Liver (tissue), 3 donors: ENCODE data around the gene TTC12.

Experiments
- EGR1 ChIP-seq, 2 donors: IDR thresholded peaks; 2 replicates each; pipeline ENCODE4 v1.6.1; 2016 to 2018; ENCODE audit warnings: antibody characterized with exemption in 2 of 2, low read depth in 2 of 2
- FOXA1 ChIP-seq: IDR thresholded peaks from 2 replicates; pipeline ENCODE4 v1.6.1; 2016; ENCODE audit warnings: antibody characterized with exemption
- GABPA ChIP-seq, 2 donors: IDR thresholded peaks in 1 of 2; conservative IDR thresholded peaks in 1 of 2; 2 replicates each; pipeline ENCODE4 v1.6.1; 2016; ENCODE audit warnings: antibody characterized with exemption in 2 of 2, mild to moderate bottlenecking in 1 of 2, moderate library complexity in 1 of 2
- HNF4A ChIP-seq, 2 donors: conservative IDR thresholded peaks; 2 replicates each; pipeline ENCODE4 v1.6.1; 2016; ENCODE audit warnings: antibody characterized with exemption in 2 of 2, mild to moderate bottlenecking in 2 of 2
- HNF4G ChIP-seq: IDR thresholded peaks from 2 replicates; pipeline ENCODE4 v1.6.1; 2016; ENCODE audit warnings: antibody characterized with exemption
- JUND ChIP-seq, 2 donors: IDR thresholded peaks; 2 replicates each; pipeline ENCODE4 v1.6.1; 2016; ENCODE audit warnings: antibody characterized with exemption in 2 of 2
- RAD21 ChIP-seq, 2 donors: IDR thresholded peaks; 2 replicates each; pipeline ENCODE4 v1.6.1; 2016; ENCODE audit warnings: antibody characterized with exemption in 2 of 2, mild to moderate bottlenecking in 2 of 2
- YY1 ChIP-seq: IDR thresholded peaks from 2 replicates; pipeline ENCODE4 v1.6.1; 2016; ENCODE audit warnings: antibody characterized with exemption, mild to moderate bottlenecking
- TF ChIP-seq, protein P1 (sequence below): fragments of 150-350 bp; IDR thresholded peaks from 2 replicates; pipeline ENCODE4 v1.5.1; 2017; ENCODE audit warnings: improper control_type of control experiment, low read depth, low read length; ENCODE audit not compliant: missing input control
- TF ChIP-seq, protein P2 (sequence below): IDR thresholded peaks from 2 replicates; pipeline ENCODE4 v1.6.1; 2016; ENCODE audit warnings: antibody characterized with exemption
- TF ChIP-seq, protein P3 (sequence below): IDR thresholded peaks from 2 replicates; pipeline ENCODE4 v1.6.1; 2016; ENCODE audit warnings: antibody characterized with exemption, mild to moderate bottlenecking
- TF ChIP-seq, protein P4 (sequence below): IDR thresholded peaks from 2 replicates; pipeline ENCODE4 v1.6.1; 2016; ENCODE audit warnings: antibody characterized with exemption
- donor health status: healthy.
- donor health status: healthy.

DNA sequence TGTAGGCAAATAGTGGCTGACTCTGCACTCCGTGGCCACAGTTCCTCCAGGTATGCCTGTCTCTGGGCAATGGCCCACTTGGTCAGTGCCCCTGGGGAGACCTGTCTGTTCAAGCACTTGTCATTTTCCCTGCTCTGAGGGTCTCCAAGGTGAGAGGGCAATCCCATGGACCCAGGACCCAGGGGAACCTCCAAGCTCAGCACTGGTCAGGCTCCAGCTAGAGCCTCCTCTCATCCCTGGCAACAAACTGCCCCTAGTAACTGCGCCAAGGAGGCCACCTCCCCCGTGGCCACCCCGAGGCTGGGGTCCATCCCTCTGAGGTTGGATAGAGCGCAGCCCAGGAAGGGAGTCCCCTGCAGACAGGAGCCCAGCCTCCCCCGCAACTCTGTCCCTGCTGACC lies 72.5 kb downstream of the TTC12 start:
- TF ChIP-seq, protein P1, sequence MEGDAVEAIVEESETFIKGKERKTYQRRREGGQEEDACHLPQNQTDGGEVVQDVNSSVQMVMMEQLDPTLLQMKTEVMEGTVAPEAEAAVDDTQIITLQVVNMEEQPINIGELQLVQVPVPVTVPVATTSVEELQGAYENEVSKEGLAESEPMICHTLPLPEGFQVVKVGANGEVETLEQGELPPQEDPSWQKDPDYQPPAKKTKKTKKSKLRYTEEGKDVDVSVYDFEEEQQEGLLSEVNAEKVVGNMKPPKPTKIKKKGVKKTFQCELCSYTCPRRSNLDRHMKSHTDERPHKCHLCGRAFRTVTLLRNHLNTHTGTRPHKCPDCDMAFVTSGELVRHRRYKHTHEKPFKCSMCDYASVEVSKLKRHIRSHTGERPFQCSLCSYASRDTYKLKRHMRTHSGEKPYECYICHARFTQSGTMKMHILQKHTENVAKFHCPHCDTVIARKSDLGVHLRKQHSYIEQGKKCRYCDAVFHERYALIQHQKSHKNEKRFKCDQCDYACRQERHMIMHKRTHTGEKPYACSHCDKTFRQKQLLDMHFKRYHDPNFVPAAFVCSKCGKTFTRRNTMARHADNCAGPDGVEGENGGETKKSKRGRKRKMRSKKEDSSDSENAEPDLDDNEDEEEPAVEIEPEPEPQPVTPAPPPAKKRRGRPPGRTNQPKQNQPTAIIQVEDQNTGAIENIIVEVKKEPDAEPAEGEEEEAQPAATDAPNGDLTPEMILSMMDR = no peak
- TF ChIP-seq YY1 (no peak), JUND (IDR thresholded peaks at IDR 0.05) (no peak), GABPA (IDR thresholded peaks at IDR 0.05 in 1 of 2, conservative IDR thresholded peaks at IDR 0.05 in 1 of 2) (no peak), RAD21 (IDR thresholded peaks at IDR 0.05) (no peak), EGR1 (IDR thresholded peaks at IDR 0.05; ENCODE audit: low read depth in 2 of 2) (no peak), HNF4A (conservative IDR thresholded peaks at IDR 0.05) (no peak), FOXA1 (no peak), HNF4G (no peak)
- TF ChIP-seq, protein P2, sequence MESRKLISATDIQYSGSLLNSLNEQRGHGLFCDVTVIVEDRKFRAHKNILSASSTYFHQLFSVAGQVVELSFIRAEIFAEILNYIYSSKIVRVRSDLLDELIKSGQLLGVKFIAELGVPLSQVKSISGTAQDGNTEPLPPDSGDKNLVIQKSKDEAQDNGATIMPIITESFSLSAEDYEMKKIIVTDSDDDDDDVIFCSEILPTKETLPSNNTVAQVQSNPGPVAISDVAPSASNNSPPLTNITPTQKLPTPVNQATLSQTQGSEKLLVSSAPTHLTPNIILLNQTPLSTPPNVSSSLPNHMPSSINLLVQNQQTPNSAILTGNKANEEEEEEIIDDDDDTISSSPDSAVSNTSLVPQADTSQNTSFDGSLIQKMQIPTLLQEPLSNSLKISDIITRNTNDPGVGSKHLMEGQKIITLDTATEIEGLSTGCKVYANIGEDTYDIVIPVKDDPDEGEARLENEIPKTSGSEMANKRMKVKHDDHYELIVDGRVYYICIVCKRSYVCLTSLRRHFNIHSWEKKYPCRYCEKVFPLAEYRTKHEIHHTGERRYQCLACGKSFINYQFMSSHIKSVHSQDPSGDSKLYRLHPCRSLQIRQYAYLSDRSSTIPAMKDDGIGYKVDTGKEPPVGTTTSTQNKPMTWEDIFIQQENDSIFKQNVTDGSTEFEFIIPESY = no peak
- TF ChIP-seq, protein P3, sequence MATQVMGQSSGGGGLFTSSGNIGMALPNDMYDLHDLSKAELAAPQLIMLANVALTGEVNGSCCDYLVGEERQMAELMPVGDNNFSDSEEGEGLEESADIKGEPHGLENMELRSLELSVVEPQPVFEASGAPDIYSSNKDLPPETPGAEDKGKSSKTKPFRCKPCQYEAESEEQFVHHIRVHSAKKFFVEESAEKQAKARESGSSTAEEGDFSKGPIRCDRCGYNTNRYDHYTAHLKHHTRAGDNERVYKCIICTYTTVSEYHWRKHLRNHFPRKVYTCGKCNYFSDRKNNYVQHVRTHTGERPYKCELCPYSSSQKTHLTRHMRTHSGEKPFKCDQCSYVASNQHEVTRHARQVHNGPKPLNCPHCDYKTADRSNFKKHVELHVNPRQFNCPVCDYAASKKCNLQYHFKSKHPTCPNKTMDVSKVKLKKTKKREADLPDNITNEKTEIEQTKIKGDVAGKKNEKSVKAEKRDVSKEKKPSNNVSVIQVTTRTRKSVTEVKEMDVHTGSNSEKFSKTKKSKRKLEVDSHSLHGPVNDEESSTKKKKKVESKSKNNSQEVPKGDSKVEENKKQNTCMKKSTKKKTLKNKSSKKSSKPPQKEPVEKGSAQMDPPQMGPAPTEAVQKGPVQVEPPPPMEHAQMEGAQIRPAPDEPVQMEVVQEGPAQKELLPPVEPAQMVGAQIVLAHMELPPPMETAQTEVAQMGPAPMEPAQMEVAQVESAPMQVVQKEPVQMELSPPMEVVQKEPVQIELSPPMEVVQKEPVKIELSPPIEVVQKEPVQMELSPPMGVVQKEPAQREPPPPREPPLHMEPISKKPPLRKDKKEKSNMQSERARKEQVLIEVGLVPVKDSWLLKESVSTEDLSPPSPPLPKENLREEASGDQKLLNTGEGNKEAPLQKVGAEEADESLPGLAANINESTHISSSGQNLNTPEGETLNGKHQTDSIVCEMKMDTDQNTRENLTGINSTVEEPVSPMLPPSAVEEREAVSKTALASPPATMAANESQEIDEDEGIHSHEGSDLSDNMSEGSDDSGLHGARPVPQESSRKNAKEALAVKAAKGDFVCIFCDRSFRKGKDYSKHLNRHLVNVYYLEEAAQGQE = no peak
- TF ChIP-seq, protein P4, sequence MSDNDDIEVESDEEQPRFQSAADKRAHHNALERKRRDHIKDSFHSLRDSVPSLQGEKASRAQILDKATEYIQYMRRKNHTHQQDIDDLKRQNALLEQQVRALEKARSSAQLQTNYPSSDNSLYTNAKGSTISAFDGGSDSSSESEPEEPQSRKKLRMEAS = no peak
